GM20000 (cell line): Measurements from ENCODE around the gene BATF2.
"Not testable (repeated sequence)": the region's sequence is repeated elsewhere in the genome, so short reads cannot be mapped to it uniquely, and the experiment has no call there.

ENCODE experiments used
- DNase-seq: peaks from one replicate; pipeline ENCODE4 v3.0.0; 2012; ENCODE audit warnings: low spot score
- TF ChIP-seq, protein P1 (sequence below): IDR thresholded peaks from 2 replicates; pipeline ENCODE4 v1.5.1; 2012; ENCODE audit warnings: mild to moderate bottlenecking, control low read depth; ENCODE audit errors: extremely low read depth, missing control alignments

The BATF2 gene

DNA sequence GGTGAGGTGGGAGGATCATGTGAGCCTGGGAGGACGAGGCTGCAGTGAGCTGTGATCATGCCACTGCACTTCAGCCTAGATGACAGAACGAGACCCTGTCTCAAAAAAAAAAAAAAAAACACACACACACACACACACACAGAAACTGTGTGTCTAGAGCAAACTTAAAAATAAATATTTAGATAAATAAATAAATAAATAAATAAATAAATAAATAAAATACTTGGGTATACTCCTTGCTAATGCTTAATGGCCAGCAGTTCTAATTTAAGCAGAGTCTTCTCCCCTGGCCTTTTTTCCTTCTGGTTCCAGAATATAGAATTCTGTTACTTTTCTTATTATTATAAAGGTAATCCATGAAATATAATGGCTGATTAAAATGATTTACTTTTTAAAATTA is 12.1 kb upstream of the BATF2 start:
- TF ChIP-seq, protein P1, sequence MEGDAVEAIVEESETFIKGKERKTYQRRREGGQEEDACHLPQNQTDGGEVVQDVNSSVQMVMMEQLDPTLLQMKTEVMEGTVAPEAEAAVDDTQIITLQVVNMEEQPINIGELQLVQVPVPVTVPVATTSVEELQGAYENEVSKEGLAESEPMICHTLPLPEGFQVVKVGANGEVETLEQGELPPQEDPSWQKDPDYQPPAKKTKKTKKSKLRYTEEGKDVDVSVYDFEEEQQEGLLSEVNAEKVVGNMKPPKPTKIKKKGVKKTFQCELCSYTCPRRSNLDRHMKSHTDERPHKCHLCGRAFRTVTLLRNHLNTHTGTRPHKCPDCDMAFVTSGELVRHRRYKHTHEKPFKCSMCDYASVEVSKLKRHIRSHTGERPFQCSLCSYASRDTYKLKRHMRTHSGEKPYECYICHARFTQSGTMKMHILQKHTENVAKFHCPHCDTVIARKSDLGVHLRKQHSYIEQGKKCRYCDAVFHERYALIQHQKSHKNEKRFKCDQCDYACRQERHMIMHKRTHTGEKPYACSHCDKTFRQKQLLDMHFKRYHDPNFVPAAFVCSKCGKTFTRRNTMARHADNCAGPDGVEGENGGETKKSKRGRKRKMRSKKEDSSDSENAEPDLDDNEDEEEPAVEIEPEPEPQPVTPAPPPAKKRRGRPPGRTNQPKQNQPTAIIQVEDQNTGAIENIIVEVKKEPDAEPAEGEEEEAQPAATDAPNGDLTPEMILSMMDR = no peak
- no peak for DNase-seq

GRCh38 chr11:65008016-65008415 is 11.2 kb upstream of the BATF2 start:
- TF ChIP-seq, protein P1 = no peak
- no peak for DNase-seq

- DNase-seq = not testable (repeated sequence)
These were observed 7.2 kb upstream of the BATF2 start for GRCh38 chr11:65003968-65004367.

DNA sequence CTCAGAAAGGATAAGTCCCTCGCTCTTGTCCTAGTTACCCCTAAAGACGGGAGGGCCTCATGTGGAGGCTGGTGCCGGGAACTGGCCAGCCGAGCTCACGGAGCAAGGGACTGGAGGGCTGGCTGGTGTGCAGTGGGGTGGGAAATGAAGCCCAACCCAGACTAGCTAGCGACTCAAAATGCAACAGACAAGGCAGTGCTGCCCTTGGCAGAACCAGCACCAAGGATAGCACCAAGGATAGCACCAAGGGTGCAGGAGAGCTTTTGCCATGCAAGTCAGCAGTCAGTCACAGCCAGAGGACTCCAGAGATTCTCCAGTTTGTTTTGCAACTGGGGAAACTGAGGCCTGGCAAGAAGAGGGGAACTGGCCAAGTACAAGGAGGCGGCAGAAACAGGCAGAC is 6.5 kb upstream of the BATF2 start:
- no peak for DNase-seq
- TF ChIP-seq, protein P1 = no peak

DNA sequence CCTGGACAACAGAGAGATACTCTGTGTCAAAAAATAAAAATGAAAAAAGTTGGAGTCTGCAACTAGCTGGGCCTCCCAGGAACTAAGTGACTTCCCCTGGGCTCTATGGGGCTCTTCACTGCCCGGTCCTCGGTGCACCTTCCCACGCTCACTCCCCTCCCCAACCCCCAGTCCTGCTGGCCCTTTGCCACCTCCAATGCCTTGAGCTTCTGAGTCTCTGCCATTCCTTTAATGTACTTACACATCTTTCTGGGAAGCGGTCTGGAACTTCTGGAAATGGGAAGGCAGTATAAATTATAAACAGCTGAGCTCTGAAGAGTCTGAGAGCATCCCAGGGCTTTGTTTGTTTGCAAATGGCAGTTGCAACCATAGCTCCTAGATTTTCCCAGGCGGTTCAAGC is 5.9 kb upstream of the BATF2 start:
- no peak for DNase-seq
- TF ChIP-seq, protein P1 = no peak

DNA sequence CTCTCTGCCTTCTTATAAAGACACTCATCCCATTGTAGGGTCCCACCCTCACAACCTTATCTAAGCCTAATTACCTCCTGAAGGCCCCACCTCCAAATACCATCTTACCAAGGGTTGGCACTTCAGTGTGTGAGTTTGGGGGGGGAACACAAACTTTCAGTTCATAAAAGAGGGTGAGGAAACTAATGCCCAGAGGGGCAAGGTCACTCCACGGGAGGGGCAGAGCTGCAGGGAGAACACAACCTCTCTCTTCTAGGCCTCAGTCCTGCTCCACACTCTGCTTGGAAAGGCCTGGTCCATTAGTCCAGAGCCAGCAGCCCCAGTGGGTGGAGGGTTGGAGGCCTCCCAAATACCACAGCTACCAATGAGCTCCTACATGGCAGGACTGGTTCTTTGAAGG is 2.7 kb upstream of the BATF2 start:
- no peak for DNase-seq
- TF ChIP-seq, protein P1 = no peak

GRCh38 chr11:64998690-64999431 is 2.1 kb upstream of the BATF2 start:
- no peak for DNase-seq
- TF ChIP-seq, protein P1 = no peak

GRCh38 chr11:64998141-64998540 is 1.4 kb upstream of the BATF2 start:
- TF ChIP-seq, protein P1 = no peak
- DNase-seq = no peak
